ENCODE results near the gene INPP5E.
A peak's percentile ranks its signal among the peaks of the same experiment; 100 is the strongest.

The INPP5E gene

GRCh38 chr9:136439481-136440408 is at the start of gene INPP5E:
INPP5E (minus strand) TSS chr9:136439845; CDS start chr9:136439419, 426 bp downstream.
- peak; percentile 78 for DNase-seq

- DNase-seq: peak; percentile 74
Measured at GRCh38 chr9:136488247-136489214, 48.9 kb upstream of the INPP5E start.

- DNase-seq: no peak
Measured at GRCh38 chr9:136487672-136488071, 48.0 kb upstream of the INPP5E start.

GRCh38 chr9:136486823-136487620 is 47.4 kb upstream of the INPP5E start:
- no peak for DNase-seq

GRCh38 chr9:136486131-136486530 is 46.5 kb upstream of the INPP5E start:
- no peak for DNase-seq

- peak; percentile 68 for DNase-seq
Measured at GRCh38 chr9:136485049-136486045, 45.7 kb upstream of the INPP5E start.

GRCh38 chr9:136484153-136485048 is 44.8 kb upstream of the INPP5E start:
- peak; percentile 22 for DNase-seq

GRCh38 chr9:136483589-136484152 is 44.0 kb upstream of the INPP5E start:
- DNase-seq: peak; percentile 96

- DNase-seq: peak; percentile 99
Measured at GRCh38 chr9:136482793-136483588, 43.3 kb upstream of the INPP5E start, which contains the start of gene SEC16A. SEC16A (minus strand) TSS chr9:136483040; CDS start chr9:136477615, 5,425 bp downstream.

- no peak for DNase-seq
Measured at GRCh38 chr9:136482046-136482792, 42.6 kb upstream of the INPP5E start.

GRCh38 chr9:136481558-136481957 is 41.9 kb upstream of the INPP5E start:
- no peak for DNase-seq

- DNase-seq: no peak
Measured at GRCh38 chr9:136476369-136477150, 36.9 kb upstream of the INPP5E start.

GRCh38 chr9:136474974-136475865 is 35.6 kb upstream of the INPP5E start:
- DNase-seq: no peak

- no peak for DNase-seq
Measured at GRCh38 chr9:136474021-136474640, 34.5 kb upstream of the INPP5E start.

- no peak for DNase-seq
Measured at GRCh38 chr9:136473354-136473721, 33.7 kb upstream of the INPP5E start.

Data from NCI-H774 (cell line).